VCaP (cell line): ENCODE results near the gene SLC6A4.

Experiments
- H3K27ac ChIP-seq: fragments of 450-650 bp; 2 replicates; pipeline ENCODE4 v1.5.1; 2017
- CTCF ChIP-seq: fragments of 450-650 bp; conservative IDR thresholded peaks from 2 replicates; pipeline ENCODE4 v1.5.1; 2017; ENCODE audit warnings: mild to moderate bottlenecking, moderate library complexity

SLC6A4 gene

GRCh38 chr17:30238387-30239088, 3.0 kb upstream of the SLC6A4 start:
- no peak overlapping the region for H3K27ac ChIP-seq
- no peak for TF ChIP-seq CTCF

- TF ChIP-seq CTCF, result no peak
These were observed 2.5 kb upstream of the SLC6A4 start for GRCh38 chr17:30238003-30238344.

GRCh38 chr17:30237296-30238002, 2.0 kb upstream of the SLC6A4 start:
- H3K27ac ChIP-seq, result no peak overlapping the region
- no peak for TF ChIP-seq CTCF

More at GRCh38 chr17:30238003-30238344, 2.5 kb upstream of the SLC6A4 start:
- H3K27ac ChIP-seq, result no peak overlapping the region

- peak; percentile 88 for TF ChIP-seq CTCF
- no peak overlapping the region for H3K27ac ChIP-seq
These were observed 1.3 kb upstream of the SLC6A4 start for GRCh38 chr17:30236766-30237165.

GRCh38 chr17:30236297-30236624, 764 bp upstream of the SLC6A4 start:
- TF ChIP-seq CTCF, result no peak

GRCh38 chr17:30234964-30235363, 533 bp downstream of the SLC6A4 start:
- no peak overlapping the region for H3K27ac ChIP-seq
- TF ChIP-seq CTCF, result no peak

More at GRCh38 chr17:30236297-30236624, 764 bp upstream of the SLC6A4 start:
- H3K27ac ChIP-seq, result no peak overlapping the region

GRCh38 chr17:30234296-30234695, 1.2 kb downstream of the SLC6A4 start:
- TF ChIP-seq CTCF, result no peak
- H3K27ac ChIP-seq, result no peak overlapping the region
